Neuronal stem cell (in vitro differentiated cells): Measurements from ENCODE around the gene EPB41.

Source experiments
- DNase-seq: peaks from one replicate; pipeline ENCODE4 v3.0.0-alpha.2; 2013; ENCODE audit warnings: low spot score
- H2AFZ ChIP-seq: one replicate; pipeline ENCODE4 v1.6.1; 2013; ENCODE audit warnings: mild to moderate bottlenecking, low read length, inconsistent platforms
- H2AK5ac ChIP-seq: 2 replicates; pipeline ENCODE4 v1.6.1; 2013; ENCODE audit warnings: low read depth, mild to moderate bottlenecking, inconsistent platforms, low read length, moderate library complexity, mixed read lengths
- H2BK120ac ChIP-seq: 2 replicates; pipeline ENCODE4 v1.6.1; 2013; ENCODE audit warnings: low read depth, mild to moderate bottlenecking, inconsistent platforms, low read length, moderate library complexity, mixed read lengths
- H2BK12ac ChIP-seq: one replicate; pipeline ENCODE4 v1.6.1; 2013; ENCODE audit warnings: low read length, inconsistent platforms
- H2BK15ac ChIP-seq: 2 replicates; pipeline ENCODE4 v1.6.1; 2013; ENCODE audit warnings: mild to moderate bottlenecking, low read length, inconsistent platforms, mixed read lengths
- H2BK5ac ChIP-seq: one replicate; pipeline ENCODE4 v1.6.1; 2013; ENCODE audit warnings: inconsistent platforms, mild to moderate bottlenecking, low read length, moderate library complexity
- H3K14ac ChIP-seq: one replicate; pipeline ENCODE4 v1.6.1; 2013; ENCODE audit warnings: low read length, inconsistent platforms
- H3K18ac ChIP-seq: 2 replicates; pipeline ENCODE4 v1.6.1; 2013; ENCODE audit warnings: low read length, inconsistent platforms
- H3K23ac ChIP-seq: 2 replicates; pipeline ENCODE4 v1.6.1; 2013; ENCODE audit warnings: low read depth, mild to moderate bottlenecking, mixed read lengths, low read length, inconsistent platforms; ENCODE audit not compliant: poor library complexity
- H3K27ac ChIP-seq: replicated peaks from 3 replicates; pipeline ENCODE4 v1.5.1; 2013; ENCODE audit warnings: low read length, inconsistent platforms
- H3K27me3 ChIP-seq, 3 experiments: 2 replicates each; pipeline ENCODE4 v1.6.1; 2013; ENCODE audit warnings: low read length in 3 of 3, mild to moderate bottlenecking in 2 of 3, inconsistent platforms in 1 of 3, low read depth in 1 of 3, mixed read lengths in 1 of 3, moderate library complexity in 1 of 3; ENCODE audit not compliant: control insufficient read depth in 3 of 3, insufficient read depth in 3 of 3
- H3K36me3 ChIP-seq, 2 donors: replicated peaks in 1 of 2; 2 replicates each; pipeline ENCODE4 v1.6.1; 2013; ENCODE audit warnings: low read length in 2 of 2; ENCODE audit not compliant: control insufficient read depth in 2 of 2, insufficient read depth in 2 of 2
- H3K4ac ChIP-seq: 2 replicates; pipeline ENCODE4 v1.6.1; 2013; ENCODE audit warnings: inconsistent platforms, mild to moderate bottlenecking, low read length, moderate library complexity
- H3K4me1 ChIP-seq, 2 donors: 1 replicate in 1 of 2; 2 replicates in 1 of 2; pipeline ENCODE4 v1.6.1; 2013; ENCODE audit warnings: low read length in 2 of 2, low read depth in 1 of 2; ENCODE audit not compliant: control insufficient read depth in 2 of 2, insufficient read depth in 1 of 2
- H3K4me2 ChIP-seq: one replicate; pipeline ENCODE4 v1.6.1; 2013; ENCODE audit warnings: mild to moderate bottlenecking, low read length, inconsistent platforms; ENCODE audit not compliant: insufficient read depth, poor library complexity, severe bottlenecking
- H3K4me3 ChIP-seq, 2 donors: 2 replicates each; pipeline ENCODE4 v1.5.1; 2013; ENCODE audit warnings: low read length in 2 of 2, mild to moderate bottlenecking in 2 of 2, inconsistent platforms in 1 of 2, moderate library complexity in 1 of 2
- H3K79me1 ChIP-seq: one replicate; pipeline ENCODE4 v1.6.1; 2013; ENCODE audit warnings: low read depth, mild to moderate bottlenecking, inconsistent platforms, low read length, moderate library complexity
- H3K9ac ChIP-seq: one replicate; pipeline ENCODE4 v1.6.1; 2013; ENCODE audit warnings: mild to moderate bottlenecking, low read depth, low read length, inconsistent platforms; ENCODE audit not compliant: poor library complexity
- H3K9me3 ChIP-seq, 2 donors: replicated peaks in 1 of 2; 2 replicates each; pipeline versions ENCODE3 to v1.6.1; 2013; ENCODE audit warnings: low read length in 2 of 2, mild to moderate bottlenecking in 2 of 2, inconsistent platforms in 1 of 2, low read depth in 1 of 2, mixed read lengths in 1 of 2, moderate library complexity in 1 of 2; ENCODE audit not compliant: control insufficient read depth in 2 of 2, insufficient read depth in 1 of 2
- H4K8ac ChIP-seq: one replicate; pipeline ENCODE4 v1.6.1; 2013; ENCODE audit warnings: low read depth, mild to moderate bottlenecking, inconsistent platforms, low read length, moderate library complexity
- H4K91ac ChIP-seq: one replicate; pipeline ENCODE4 v1.6.1; 2013; ENCODE audit warnings: low read length, low read depth, mild to moderate bottlenecking, inconsistent platforms; ENCODE audit not compliant: poor library complexity
- WGBS, 2 donors: extraction: QIAGEN DNeasy Blood & Tissue Kit; methylation state at CpG; one replicate each; pipeline ENCODE4 v1.1.7; 2013; ENCODE audit warnings: missing lambda C conversion rate in 2 of 2, mixed read lengths in 1 of 2; ENCODE audit not compliant: insufficient read length in 2 of 2, insufficient replicate concordance in 1 of 2; ENCODE audit errors: extremely low coverage in 2 of 2; 5-methylcytosine and 5-hydroxymethylcytosine counted together

The EPB41 gene

GRCh38 chr1:29096231-29096886 is 182.0 kb downstream of the EPB41 start:
- Histone ChIP-seq H4K8ac (no peak overlapping the region), H3K14ac (no peak overlapping the region), H2AFZ (no peak overlapping the region), H2BK120ac (no peak overlapping the region), H3K4me1 (peaks cover 0 to 10% of the 10 kb centered on the region in 2 donors), H3K9ac (no peak overlapping the region), H2AK5ac (no peak overlapping the region), H2BK5ac (no peak overlapping the region), H3K4me3 (no peak overlapping the region), H3K4ac (no peak overlapping the region), H2BK15ac (no peak overlapping the region), H3K36me3 (peaks cover 7 to 85% of the 10 kb centered on the region in 2 donors), H3K23ac (no peak overlapping the region), H3K27ac (no peak overlapping the region), H3K4me2 (no peak overlapping the region), H2BK12ac (no peak overlapping the region), H3K79me1 (no peaks in the 10 kb centered on the region), H3K18ac (no peak overlapping the region), H4K91ac (no peak overlapping the region), H3K9me3 (peaks cover 0 to 4% of the 10 kb centered on the region in 2 donors), H3K27me3 (no peaks in the 10 kb centered on the region)
- no peak for DNase-seq
- no CpG with 5 or more reads among the region's 4 CpGs for WGBS, 2 donors

GRCh38 chr1:29099286-29099685 is 184.9 kb downstream of the EPB41 start:
- Histone ChIP-seq H3K9ac (no peak overlapping the region), H3K36me3 (peaks cover 5 to 82% of the 10 kb centered on the region in 2 donors), H3K14ac (no peak overlapping the region), H3K4me3 (no peak overlapping the region), H3K23ac (no peak overlapping the region), H2AK5ac (no peak overlapping the region), H3K9me3 (no peaks in the 10 kb centered on the region), H2BK12ac (no peak overlapping the region), H3K18ac (no peak overlapping the region), H3K4me2 (no peak overlapping the region), H3K79me1 (peaks cover under 1% of the 10 kb centered on the region), H4K8ac (no peak overlapping the region), H3K27ac (no peak overlapping the region), H2AFZ (no peak overlapping the region), H2BK120ac (no peak overlapping the region), H3K4me1 (peaks cover 0 to 10% of the 10 kb centered on the region in 2 donors), H3K4ac (no peak overlapping the region), H4K91ac (no peak overlapping the region), H2BK15ac (no peak overlapping the region), H3K27me3 (no peaks in the 10 kb centered on the region), H2BK5ac (no peak overlapping the region)
- no peak for DNase-seq
- no CpG with 5 or more reads among the region's 4 CpGs for WGBS, 2 donors

DNA sequence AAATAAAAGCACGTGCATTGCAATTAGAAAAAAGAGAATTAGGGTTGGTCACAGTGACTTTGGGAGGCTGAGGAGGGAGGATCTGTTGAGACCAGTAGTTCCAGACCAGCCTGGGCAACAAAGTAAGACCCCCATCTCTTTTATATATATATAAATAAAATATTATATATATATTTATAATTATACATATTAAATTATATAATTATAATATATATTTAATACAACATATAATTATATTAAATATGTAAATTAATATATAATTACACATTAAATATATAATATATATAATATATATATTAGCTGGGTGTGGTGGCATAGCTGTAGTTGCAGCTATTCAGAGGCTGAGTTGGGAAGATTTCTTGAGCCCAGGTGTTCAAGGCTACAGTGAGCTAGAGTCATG is 186.1 kb downstream of the EPB41 start:
- Histone ChIP-seq H3K4ac (no peak overlapping the region), H3K18ac (no peak overlapping the region), H4K8ac (no peak overlapping the region), H3K4me2 (no peak overlapping the region), H3K79me1 (peaks cover 1% of the 10 kb centered on the region), H3K9ac (no peak overlapping the region), H3K14ac (no peak overlapping the region), H4K91ac (no peak overlapping the region), H2BK12ac (no peak overlapping the region), H2BK5ac (no peak overlapping the region), H3K36me3 (peaks cover 10 to 77% of the 10 kb centered on the region in 2 donors), H3K23ac (no peak overlapping the region), H3K27me3 (no peaks in the 10 kb centered on the region), H2AK5ac (no peak overlapping the region), H3K4me3 (no peak overlapping the region), H2AFZ (no peak overlapping the region), H2BK120ac (no peak overlapping the region), H3K27ac (no peak overlapping the region), H3K4me1 (peaks cover 0 to 10% of the 10 kb centered on the region in 2 donors), H2BK15ac (no peak overlapping the region), H3K9me3 (no peaks in the 10 kb centered on the region)
- WGBS, 2 donors = no CpG with 5 or more reads among the region's 1 CpG
- no peak for DNase-seq

DNA sequence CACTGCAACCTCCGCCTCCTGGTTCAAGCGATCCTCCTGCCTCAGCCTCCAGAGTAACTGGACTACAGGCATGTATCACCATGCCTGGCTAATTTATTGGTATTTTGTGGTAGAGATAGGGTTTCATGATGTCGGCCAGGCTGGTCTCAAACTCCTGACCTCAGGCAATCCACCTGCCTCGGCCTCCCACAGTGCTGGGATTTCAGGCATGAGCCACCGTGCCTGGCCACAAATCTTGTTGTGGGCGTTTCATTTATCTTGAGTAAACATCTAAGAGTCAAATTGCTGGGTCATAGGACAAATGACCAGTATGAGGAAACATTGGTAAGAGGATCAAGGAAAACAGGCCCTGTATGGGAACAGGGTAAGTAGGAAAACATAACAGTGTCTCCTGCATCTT is 191.5 kb downstream of the EPB41 start:
- Histone ChIP-seq H3K4ac (no peak overlapping the region), H2BK5ac (no peak overlapping the region), H3K36me3 (peaks cover 15 to 53% of the 10 kb centered on the region in 2 donors), H4K91ac (no peak overlapping the region), H3K23ac (no peak overlapping the region), H3K4me3 (no peak overlapping the region), H3K4me1 (no peaks in the 10 kb centered on the region), H2AK5ac (no peak overlapping the region), H3K27ac (no peak overlapping the region), H4K8ac (no peak overlapping the region), H3K9ac (no peak overlapping the region), H3K18ac (no peak overlapping the region), H3K27me3 (no peaks in the 10 kb centered on the region), H2AFZ (no peak overlapping the region), H2BK12ac (no peak overlapping the region), H3K14ac (no peak overlapping the region), H3K9me3 (no peaks in the 10 kb centered on the region), H3K4me2 (no peak overlapping the region), H3K79me1 (peaks cover 1% of the 10 kb centered on the region), H2BK15ac (no peak overlapping the region), H2BK120ac (no peak overlapping the region)
- no CpG with 5 or more reads among the region's 6 CpGs for WGBS, 2 donors
- no peak for DNase-seq
